GM21825 (cell line): ENCODE measurements around the gene EMILIN1.
"Not testable (repeated sequence)": the region's sequence is repeated elsewhere in the genome, so short reads cannot be mapped to it uniquely, and the experiment has no call there.

Experiments used
- ATAC-seq: cut with Tn5 transposase; IDR thresholded peaks from one replicate; pipeline ENCODE4 v1.9.1; 2021; ENCODE audit warnings: mild to moderate bottlenecking, moderate library complexity; ENCODE audit not compliant: unreplicated experiment

The EMILIN1 gene

DNA sequence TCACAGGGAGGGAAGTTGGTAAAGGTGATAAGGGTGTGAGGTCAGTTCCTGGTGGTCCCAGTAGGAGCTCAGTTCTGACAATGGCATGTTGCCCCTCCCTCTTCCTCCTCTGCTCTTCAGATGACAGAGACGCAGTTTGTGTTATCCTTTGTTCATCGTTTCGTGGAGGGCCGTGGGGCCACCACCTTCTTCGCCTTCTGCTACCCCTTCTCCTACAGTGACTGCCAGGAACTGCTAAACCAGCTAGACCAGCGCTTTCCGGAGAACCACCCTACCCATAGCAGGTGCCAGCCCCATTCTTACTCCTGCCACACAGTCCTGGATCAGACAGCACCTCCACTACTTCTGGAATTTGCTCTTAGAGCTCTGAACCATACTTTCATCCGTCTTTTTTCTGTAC lies 24.6 kb upstream of the EMILIN1 start:
- no peak for ATAC-seq

DNA sequence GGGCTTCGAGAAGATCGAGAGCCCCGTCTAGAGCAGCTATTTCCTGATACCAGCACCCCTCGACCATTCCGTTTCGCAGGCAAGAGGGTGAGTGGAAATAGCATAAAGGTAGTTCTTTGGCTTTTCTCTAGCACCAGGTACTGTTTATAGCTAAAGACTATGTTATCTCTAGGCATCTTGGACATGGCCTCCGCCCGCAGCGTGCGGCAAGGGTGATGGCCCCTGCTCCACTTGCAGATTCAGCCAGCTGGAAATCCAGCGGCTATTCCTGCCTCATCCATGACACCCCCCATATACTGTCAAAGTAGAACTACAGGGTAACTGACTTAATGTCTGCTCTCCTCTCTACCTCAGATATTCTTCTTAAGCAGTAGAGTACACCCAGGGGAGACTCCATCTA lies 23.7 kb upstream of the EMILIN1 start:
- no peak for ATAC-seq

DNA sequence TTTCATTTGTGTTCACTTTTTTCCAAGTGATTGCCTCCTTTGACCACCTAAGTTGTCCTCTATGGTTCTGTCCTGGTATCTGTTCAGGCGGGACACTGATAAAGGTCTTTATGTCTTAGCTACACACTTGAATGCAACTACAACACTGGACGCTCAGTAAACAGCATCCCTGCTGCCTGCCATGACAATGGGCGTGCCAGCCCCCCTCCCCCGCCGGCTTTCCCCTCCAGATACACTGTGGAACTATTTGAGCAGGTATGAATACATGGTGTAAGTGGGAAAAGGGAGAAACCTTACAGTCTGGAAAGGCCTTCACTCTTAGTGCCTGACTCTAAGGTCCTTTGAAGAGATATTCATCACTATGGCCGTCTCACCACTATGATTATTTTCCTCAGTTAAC lies 21.2 kb upstream of the EMILIN1 start:
- no peak for ATAC-seq

DNA sequence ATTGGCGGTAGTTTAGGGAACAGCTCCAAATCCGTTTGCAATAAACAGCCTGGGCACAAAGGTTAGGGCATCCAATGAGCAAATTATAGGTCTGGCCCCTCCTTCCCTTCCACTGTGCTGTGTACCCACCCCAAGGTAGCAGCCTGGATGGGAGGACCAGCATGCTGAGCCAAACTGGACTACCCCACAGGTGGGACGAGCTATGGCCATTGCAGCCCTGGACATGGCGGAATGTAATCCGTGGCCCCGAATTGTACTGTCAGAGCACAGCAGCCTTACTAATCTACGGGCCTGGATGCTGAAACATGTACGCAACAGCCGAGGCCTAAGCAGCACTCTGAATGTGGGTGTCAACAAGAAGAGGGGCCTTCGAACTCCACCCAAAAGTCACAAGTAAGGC lies 20.2 kb upstream of the EMILIN1 start:
- ATAC-seq = no peak

DNA sequence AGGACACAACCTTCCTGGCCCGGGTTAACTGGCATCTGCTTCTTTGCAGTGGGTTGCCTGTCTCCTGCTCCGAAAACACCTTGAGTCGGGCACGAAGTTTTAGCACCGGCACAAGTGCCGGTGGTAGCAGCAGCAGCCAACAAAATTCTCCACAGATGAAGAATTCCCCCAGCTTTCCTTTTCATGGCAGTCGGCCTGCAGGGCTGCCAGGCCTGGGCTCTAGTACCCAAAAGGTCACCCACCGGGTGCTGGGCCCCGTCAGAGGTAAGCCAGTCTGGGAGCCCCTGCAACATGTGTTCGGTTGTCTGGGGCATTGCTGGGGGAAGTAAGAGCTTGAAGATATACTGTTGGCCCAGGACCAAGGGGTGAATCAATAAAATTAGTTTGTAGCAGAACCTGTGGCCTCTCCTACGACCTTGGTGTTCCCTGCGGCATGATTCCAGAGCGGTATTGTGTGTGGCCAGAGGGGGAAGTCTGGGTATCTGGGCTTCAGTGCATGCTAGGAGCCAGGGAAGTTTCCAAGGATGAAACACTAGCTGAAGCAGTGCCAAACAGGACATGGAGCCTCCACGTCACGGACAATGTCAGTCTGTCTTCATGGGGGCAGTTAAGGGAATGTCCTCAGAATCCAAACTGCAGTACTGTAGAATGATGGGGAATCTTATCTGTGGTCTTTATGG lies 19.1 kb upstream of the EMILIN1 start:
- no peak for ATAC-seq

DNA sequence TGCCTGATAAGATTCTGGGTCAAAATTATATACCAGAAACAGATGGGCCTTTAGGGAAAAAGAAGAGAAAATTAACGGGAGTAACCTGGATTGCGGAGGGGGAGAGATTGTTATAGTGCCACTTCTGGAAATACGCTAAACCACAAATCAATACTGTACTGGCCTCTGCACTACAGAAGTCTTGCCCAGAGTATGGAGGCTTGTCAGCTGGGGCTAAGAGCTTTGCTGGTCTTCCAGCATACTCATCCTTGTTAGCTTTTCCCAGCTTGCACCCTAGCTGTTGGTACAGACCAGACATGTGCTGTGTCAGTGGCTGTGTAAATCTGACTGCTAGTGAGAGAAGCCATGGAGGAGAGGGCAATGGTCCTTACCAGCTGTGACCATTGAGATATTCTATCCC lies 18.1 kb upstream of the EMILIN1 start:
- ATAC-seq = no peak

DNA sequence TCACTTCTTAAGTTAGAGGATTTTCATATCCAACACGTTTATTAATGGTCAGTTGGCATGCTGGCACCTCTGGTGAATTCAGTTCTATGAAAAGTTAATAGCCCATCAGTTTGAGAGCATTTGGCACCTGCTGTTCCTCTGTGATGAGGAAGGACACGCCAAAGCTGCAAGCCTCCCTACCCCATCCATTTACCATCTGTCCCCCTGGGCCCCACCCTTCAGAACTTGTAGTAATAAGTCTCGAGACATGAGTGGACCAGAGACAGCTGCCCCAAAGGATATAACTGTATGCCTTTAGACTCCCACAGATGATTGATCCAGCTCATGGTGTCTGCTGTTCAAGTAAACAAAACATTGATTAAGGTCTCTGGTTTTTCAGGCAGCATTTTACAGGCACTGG lies 13.3 kb upstream of the EMILIN1 start:
- no peak for ATAC-seq

DNA sequence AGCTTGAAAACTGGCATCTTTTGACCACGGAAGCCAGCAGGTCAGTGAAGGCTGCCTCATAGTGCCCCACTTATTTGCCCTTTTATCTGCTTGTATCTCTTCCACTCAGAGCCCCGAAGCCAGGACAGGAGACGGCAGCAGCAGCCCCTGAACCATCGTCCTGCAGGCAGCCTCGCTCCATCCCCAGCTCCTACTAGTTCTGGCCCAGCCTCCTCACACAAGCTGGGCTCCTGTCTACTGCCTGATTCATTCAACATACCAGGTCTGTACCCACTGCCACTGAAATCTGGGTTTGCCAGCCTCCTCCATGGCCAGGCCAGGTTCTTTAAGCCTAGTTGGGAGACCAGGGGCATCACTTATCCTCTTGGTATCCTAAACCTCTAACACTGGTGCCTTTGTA lies 11.0 kb upstream of the EMILIN1 start:
- ATAC-seq = no peak

DNA sequence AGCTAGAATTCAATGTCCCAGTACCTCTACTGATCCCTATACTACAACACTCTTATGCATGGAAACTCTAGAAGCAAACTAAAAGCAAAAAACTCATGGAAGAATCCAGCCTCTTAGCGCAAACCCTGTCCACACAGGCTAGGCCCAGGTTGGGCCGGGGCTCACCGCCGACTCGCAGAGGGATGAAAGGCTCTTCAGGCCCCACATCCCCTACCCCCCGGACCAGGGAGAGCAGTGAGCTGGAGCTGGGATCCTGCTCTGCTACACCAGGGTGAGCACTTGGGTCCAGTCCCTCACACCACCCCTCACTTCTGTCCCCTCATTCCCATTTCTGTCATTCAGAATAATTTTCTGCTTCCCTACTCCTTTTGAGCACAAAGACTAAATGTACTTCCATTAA lies 9.0 kb upstream of the EMILIN1 start:
- ATAC-seq = no peak

DNA sequence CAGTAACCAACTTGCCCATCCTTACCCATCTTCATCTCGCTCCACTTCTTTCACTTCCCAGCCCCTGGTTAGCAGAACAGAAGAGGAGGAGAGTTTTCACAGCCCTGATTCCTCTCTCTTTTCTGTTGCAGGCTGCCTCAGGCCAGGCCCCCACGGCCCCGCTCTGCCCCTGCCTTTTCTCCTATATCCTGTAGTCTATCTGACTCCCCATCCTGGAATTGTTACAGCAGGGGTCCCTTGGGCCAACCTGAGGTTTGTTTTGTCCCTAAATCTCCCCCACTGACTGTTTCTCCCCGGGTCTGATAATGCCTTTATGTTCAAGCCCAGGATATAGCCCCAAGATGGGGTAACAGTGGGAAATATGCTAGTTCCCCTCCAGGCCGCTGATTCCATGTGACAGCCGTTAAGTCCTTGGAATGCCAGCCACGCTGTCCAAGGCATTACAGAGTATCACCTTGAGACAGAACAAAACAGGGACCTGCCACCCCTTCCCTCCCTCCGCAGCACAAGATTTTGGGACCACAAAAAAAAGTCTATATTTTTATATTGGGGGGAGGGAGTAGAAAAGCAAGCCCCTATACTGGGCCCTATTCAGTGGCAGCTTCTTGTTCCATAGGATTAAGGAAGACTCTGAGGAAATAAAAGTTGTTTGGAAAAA lies 8.3 kb upstream of the EMILIN1 start:
- no peak for ATAC-seq

DNA sequence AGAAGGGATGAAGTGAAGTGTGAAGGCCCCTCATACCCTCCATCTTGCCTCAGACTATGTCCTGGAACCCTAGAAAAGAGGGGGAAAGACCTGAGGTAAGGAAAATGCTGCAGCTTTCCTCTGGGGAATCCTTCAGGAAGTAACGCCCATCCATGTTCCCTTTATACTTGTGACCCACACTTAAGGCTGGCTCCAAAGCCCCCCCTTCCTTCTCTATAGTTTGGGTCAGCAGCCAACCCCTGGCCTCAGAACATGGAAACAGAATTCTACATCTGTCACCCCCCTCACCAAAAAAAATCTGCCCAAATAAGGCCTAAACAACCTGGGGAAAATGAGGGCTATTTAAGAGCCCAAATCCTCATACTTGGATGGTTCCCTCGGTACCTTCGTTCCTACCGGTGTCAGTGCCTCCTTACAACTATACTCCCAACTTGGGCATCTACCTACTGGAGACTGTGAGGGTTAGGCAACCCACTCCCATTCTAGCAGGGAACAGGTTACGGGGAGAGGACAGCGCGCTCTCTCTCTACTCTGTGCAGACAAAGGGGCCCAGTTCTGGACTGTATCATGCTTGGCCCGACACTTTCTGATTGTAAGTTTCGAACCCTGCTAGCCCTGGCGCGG lies 7.7 kb upstream of the EMILIN1 start:
- ATAC-seq = no peak

DNA sequence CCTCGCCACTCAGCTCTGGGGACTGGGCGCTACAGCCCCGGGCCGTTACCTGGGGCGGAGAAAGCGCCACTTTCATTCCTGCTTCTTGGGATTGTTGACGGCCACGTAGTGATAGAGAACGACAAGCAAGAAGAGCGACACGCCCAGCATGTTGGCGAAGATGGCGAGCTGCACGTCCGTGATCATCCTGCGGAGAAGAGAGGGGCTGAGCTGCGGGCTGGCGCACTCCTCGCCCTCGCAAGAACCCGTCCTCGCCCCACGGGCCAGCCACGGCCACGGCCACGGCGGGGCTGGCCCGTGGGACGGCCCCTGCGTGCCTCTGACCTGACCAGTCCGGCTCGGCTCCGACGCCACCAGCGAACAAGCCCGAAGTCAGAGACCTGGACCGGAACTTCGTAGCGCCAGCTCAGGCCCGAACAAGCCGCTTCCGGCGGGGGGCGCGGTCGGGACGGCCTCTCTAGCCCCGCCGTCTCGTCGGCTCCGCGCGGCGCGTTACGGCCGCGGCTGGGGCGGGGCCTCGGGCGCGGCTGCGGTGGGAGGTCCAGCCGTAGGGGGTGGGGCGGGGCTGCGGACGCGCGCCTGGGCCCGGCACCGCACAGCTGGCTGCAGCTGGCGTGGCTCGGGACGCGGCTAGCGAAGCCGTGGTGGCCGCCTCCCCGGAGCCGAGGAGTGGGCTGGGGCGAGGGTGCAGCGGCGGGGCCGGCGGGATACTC lies 7.0 kb upstream of the EMILIN1 start, which contains the start of gene OST4:
Gene OST4 (minus strand): TSS at position 378 of the 713 bp plus-strand sequence.
- peak; percentile 86 for ATAC-seq

DNA sequence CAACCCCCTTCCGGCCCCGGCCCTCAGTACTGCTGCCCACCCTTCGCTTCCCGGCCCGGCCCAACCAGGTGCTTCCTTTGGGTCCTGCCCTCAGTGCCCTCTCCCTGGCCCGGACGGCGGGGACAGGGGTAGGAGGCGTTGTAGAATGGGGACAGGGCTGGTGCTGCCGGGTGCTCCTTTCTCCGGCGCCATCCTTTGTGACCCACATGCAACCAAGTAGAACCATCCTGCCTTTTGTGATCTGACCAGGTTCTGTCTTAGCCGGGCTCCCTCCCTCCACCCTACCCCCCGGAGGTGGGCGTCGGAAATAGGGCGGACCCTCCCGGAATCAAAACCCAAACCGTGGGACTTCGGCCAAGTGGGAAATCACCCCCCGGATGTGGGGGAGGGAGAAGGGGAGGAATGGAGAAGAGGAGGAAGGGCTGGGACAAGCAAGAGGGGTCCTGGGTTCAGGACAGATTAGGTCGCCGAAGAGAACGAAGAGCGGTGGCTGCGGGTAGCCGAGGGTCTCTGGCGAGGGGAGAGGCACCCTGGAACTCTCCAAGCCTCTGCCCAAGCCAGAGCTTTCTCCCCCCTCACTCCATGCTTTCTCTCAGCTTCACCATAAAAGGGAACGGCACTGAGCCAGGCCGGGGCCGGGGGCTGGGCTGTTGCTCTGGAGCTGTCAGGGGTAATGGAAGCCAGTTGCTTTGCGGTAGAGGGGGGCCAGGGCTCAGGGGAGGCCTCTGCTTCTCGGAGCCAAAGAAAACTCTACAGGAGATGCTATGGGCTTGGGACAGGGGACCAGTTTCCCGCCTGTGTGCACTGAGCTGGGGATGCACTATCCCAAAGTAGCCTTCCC lies 6.2 kb upstream of the EMILIN1 start:
- peak; percentile 15 for ATAC-seq

DNA sequence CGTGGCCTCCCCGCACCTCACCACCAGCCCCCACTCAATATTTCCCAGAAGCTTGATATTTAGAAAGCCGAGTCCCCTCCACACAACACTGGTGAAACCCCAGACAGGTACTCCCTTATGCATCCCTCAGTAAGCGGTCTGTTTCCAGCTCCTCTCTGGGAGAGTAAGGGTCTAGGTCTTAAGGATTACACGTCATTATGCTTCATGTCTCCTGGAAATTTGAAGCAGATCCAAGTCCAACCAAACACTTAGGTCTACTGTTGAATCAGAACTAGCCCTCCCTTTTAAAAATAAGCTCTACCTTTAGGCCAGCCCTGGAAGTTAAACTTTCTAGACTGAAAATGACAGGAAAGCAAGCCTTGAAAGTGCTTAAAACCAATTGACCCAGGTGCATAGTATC lies 5.5 kb upstream of the EMILIN1 start:
- ATAC-seq = no peak

DNA sequence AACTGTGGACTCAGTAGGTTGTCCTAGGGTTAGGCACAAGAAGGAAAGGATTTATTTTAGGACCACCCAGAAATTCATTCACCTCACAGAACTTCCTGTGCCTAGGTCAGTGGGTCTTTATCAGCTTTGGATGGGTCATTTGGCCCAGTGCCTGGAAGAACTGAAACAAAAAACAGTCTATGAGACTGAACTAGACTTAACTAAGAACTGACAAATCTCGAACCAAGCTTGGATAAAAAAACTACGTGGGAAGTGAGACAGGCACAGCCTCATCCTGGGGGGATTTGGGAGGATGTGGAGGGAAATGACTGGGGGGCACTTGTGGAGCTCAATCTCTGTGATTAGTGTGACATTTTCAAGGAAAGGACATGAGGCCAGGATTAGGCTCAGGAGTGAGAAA lies 4.6 kb upstream of the EMILIN1 start:
- ATAC-seq = no peak

DNA sequence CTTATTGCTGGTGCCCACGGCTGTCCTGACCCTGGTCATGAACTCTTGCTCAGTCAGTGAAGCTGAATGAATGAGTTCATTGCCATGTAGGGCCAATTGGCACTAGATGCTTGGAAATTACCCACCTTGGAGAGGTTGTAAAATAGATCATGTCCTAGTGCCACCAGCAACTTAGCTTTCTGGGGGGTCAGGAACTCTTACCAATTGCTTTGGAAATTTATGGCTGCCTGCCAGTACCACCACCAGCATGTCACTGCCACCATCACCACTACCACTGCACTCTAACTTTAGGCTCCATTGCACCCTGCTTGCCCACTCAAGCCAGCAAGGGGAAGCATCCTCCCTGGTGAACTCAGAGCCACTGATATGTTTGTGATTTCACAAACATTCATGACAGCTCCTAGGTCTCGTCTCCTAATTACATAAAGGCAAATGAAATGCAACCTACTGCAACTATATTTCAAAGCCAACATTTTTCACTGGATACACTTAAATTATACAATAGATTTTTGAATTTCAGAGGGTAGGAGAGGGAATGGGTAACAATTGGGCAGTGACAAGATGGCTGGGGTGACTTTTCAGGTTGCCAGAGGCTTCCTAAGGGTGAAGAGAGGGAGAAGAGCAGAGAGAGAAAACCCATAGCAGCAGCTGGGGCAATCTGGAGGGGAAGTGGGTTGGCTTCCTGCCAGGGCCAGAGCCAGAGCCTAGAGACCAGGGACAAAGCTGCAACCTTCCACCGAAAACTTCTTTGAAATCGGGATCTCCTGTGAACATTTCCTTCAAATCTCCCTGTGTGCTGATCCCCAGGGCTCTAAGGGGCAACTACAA lies 3.5 kb upstream of the EMILIN1 start:
- ATAC-seq = no peak

DNA sequence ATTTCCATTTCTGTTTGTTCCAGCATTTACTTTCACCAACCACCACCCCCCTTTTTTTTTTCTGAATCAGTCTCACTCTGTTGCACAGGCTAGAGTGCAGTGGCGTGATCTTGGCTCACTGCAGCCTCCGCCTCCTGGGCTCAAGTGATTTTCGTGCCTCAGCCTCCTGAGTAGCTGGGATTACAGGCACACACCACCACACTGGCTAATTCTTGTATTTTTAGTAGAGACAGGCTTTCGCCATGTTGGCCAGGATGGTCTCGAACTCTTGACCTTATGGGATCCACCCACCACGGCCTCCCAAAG lies 2.9 kb upstream of the EMILIN1 start:
- not testable (repeated sequence) for ATAC-seq

DNA sequence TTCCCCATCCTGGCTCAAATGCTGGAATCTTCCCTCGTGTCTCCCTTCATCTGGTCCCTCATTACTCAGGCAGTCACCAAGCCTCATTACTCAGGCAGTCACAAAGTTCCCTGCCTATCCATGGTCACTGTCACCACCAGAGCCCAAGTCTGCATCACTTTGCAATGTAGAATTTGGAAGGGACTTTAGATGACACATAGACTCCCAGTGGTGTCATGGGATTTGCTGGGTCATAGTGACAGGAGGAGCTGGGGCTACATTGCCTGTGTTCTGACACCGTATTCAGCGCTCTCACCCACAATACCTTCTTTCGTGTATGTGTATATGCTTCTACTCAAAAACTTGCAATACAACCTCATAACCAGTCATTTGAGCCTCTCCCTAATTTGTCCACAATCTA lies 2.1 kb upstream of the EMILIN1 start:
- no peak for ATAC-seq

DNA sequence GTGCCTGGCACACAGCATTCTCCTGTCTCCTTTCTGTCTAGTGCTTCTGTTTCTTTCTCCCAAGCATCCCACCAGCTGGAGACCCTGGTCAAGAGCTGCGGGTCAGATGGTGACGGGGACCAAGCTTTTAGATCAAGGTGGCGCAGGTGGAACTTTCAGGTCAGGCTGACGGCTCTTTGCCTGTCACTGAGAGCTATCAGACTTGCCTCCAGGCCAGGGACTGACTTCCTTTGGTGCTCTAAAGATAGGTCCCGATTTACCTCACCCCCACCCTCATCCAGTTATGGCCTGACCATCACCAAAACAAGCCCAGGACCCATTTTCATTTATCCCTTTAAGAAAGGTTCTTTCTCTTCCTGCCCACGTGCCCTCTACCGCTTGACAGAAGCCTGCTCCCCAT lies 1.2 kb upstream of the EMILIN1 start:
- no peak for ATAC-seq
